ENCODE measurements around the gene WSB1.

Gene WSB1

GRCh38 chr17:27247071-27247957, 46.6 kb upstream of the WSB1 start (continued):
- TF ChIP-seq ZNF398 (tag by site-specific recombination; IDR thresholded peaks at IDR 0.05) (no peak), YY2 (tag by site-specific recombination; IDR thresholded peaks at IDR 0.05) (no peak), ZNF555 (tag by site-specific recombination; conservative IDR thresholded peaks at IDR 0.05) (no peak), ZNF202 (tag by site-specific recombination; IDR thresholded peaks at IDR 0.05; ENCODE audit: borderline replicate concordance) (no peak), ZNF19 (tag by site-specific recombination; IDR thresholded peaks at IDR 0.05; ENCODE audit: low read depth) (no peak), ZNF221 (tag by site-specific recombination; IDR thresholded peaks at IDR 0.05; ENCODE audit: borderline replicate concordance) (no peak), ZNF629 (tag by site-specific recombination; IDR thresholded peaks at IDR 0.05) (peak; percentile 24; the same call in 1 of the 2 replicates), HIC1 (tag by site-specific recombination; IDR thresholded peaks at IDR 0.05) (no peak), ZNF501 (tag by site-specific recombination; IDR thresholded peaks at IDR 0.05) (no peak), ATF2 (tag by site-specific recombination; IDR thresholded peaks at IDR 0.05; ENCODE audit: low read depth) (no peak), ZNF354C (tag by site-specific recombination; IDR thresholded peaks at IDR 0.05; ENCODE audit: borderline replicate concordance, low read depth) (no peak), ZFP3 (tag by site-specific recombination; IDR thresholded peaks at IDR 0.05; ENCODE audit: low read depth) (no peak), ZNF341 (tag by site-specific recombination; IDR thresholded peaks at IDR 0.05; ENCODE audit: low read depth) (no peak), REPIN1 (tag by site-specific recombination; IDR thresholded peaks at IDR 0.05; ENCODE audit: low read depth) (no peak), ZNF2 (tag by site-specific recombination; IDR thresholded peaks at IDR 0.05) (no peak), ZNF624 (tag by site-specific recombination; IDR thresholded peaks at IDR 0.05) (no peak), ZNF223 (tag by site-specific recombination; IDR thresholded peaks at IDR 0.05) (no peak), ZBTB10 (tag by site-specific recombination; IDR thresholded peaks at IDR 0.05) (0 out of 2 replicates have a peak, but pooled peaks have one; percentile 34), ZSCAN30 (tag by site-specific recombination; IDR thresholded peaks at IDR 0.05) (no peak), ZBTB21 (tag by site-specific recombination; IDR thresholded peaks at IDR 0.05) (peak; percentile 53), ZNF843 (tag by site-specific recombination; IDR thresholded peaks at IDR 0.05) (0 out of 2 replicates have a peak, but pooled peaks have one; percentile 26), ZNF423 (tag by site-specific recombination; IDR thresholded peaks at IDR 0.05) (no peak), ZSCAN16 (tag by site-specific recombination; IDR thresholded peaks at IDR 0.05) (no peak), PRDM6 (tag by site-specific recombination; IDR thresholded peaks at IDR 0.05) (no peak; the same call in 1 of the 2 replicates)

Data from HEK293 (cell line).